Rectal smooth muscle tissue (tissue), 1 donor: ENCODE measurements around the gene TLE6.
"Not testable (repeated sequence)": the region's sequence is repeated elsewhere in the genome, so short reads cannot be mapped to it uniquely, and the experiment has no call there.

Experiments
- H3K27ac ChIP-seq: one replicate; pipeline ENCODE4 v1.7.0; 2013; ENCODE audit warnings: low read depth, low read length, inconsistent platforms
- H3K27me3 ChIP-seq: one replicate; pipeline ENCODE4 v1.7.0; 2013; ENCODE audit warnings: low read length; ENCODE audit not compliant: control insufficient read depth, insufficient read depth
- H3K36me3 ChIP-seq: one replicate; pipeline ENCODE4 v1.7.0; 2013; ENCODE audit warnings: low read length; ENCODE audit not compliant: control insufficient read depth, insufficient read depth
- H3K4me1 ChIP-seq: one replicate; pipeline ENCODE4 v1.7.0; 2013; ENCODE audit warnings: low read length; ENCODE audit not compliant: control insufficient read depth, insufficient read depth
- H3K4me3 ChIP-seq: one replicate; pipeline ENCODE4 v1.7.0; 2013; ENCODE audit warnings: low read length
- H3K9ac ChIP-seq: one replicate; pipeline ENCODE4 v1.7.0; 2013; ENCODE audit warnings: low read length

TLE6 gene

GRCh38 chr19:2977001-2977745 is at the start of gene TLE6:
Gene TLE6 (plus strand): TSS chr19:2977564. CDS start chr19:2978234, 670 bp downstream.
- no peaks in the 10 kb centered on the region for H3K36me3 ChIP-seq
- peak within 1 kb of the TSS; percentile 87 for H3K4me3 ChIP-seq
- H3K27ac ChIP-seq = no peak within 1 kb of the TSS
- no peaks in the 10 kb centered on the region for H3K4me1 ChIP-seq
- no peaks in the 10 kb centered on the region for H3K27me3 ChIP-seq
- peak within 1 kb of the TSS; percentile 51 for H3K9ac ChIP-seq

GRCh38 chr19:2933490-2933910 is 43.9 kb upstream of the TLE6 start:
- no peaks in the 10 kb centered on the region for H3K27me3 ChIP-seq
- no peaks in the 10 kb centered on the region for H3K4me1 ChIP-seq
- H3K9ac ChIP-seq = no peak overlapping the region
- H3K27ac ChIP-seq = no peak overlapping the region
- no peak overlapping the region for H3K4me3 ChIP-seq
- peaks cover 28% of the 10 kb centered on the region for H3K36me3 ChIP-seq

- not testable (repeated sequence) for H3K4me1 ChIP-seq, H3K9ac ChIP-seq, H3K27me3 ChIP-seq, H3K4me3 ChIP-seq, H3K27ac ChIP-seq
- peaks cover 33% of the 10 kb centered on the region for H3K36me3 ChIP-seq
These were observed 41.5 kb upstream of the TLE6 start for GRCh38 chr19:2935863-2936262.

GRCh38 chr19:2942928-2943640 is 34.3 kb upstream of the TLE6 start:
- H3K27ac ChIP-seq = no peak overlapping the region
- H3K4me1 ChIP-seq = peaks cover 5% of the 10 kb centered on the region
- H3K27me3 ChIP-seq = no peaks in the 10 kb centered on the region
- no peak overlapping the region for H3K9ac ChIP-seq
- no peak overlapping the region for H3K4me3 ChIP-seq
- H3K36me3 ChIP-seq = peaks cover 7% of the 10 kb centered on the region

GRCh38 chr19:2944403-2944774 is 33.0 kb upstream of the TLE6 start:
- H3K36me3 ChIP-seq = peaks cover 3% of the 10 kb centered on the region
- H3K4me3 ChIP-seq = peak overlapping the region; percentile 81
- H3K27me3 ChIP-seq = no peaks in the 10 kb centered on the region
- peak overlapping the region; percentile 97 for H3K27ac ChIP-seq
- peak overlapping the region; percentile 29 for H3K9ac ChIP-seq
- peaks cover 5% of the 10 kb centered on the region for H3K4me1 ChIP-seq

GRCh38 chr19:2944775-2945574 is 32.4 kb upstream of the TLE6 start, which contains the start of gene ZNF77:
Gene ZNF77 (minus strand): TSS chr19:2944971. CDS start chr19:2944840, 131 bp downstream.
- H3K9ac ChIP-seq = peak within 1 kb of the TSS; percentile 73
- no peaks in the 10 kb centered on the region for H3K36me3 ChIP-seq
- H3K4me1 ChIP-seq = peaks cover 11% of the 10 kb centered on the region
- H3K27ac ChIP-seq = peak within 1 kb of the TSS; percentile 97
- no peaks in the 10 kb centered on the region for H3K27me3 ChIP-seq
- peak within 1 kb of the TSS; percentile 92 for H3K4me3 ChIP-seq

GRCh38 chr19:2945575-2946184 is 31.7 kb upstream of the TLE6 start:
- no peak overlapping the region for H3K9ac ChIP-seq
- H3K36me3 ChIP-seq = no peaks in the 10 kb centered on the region
- peaks cover 11% of the 10 kb centered on the region for H3K4me1 ChIP-seq
- peak overlapping the region; percentile 92 for H3K4me3 ChIP-seq
- H3K27me3 ChIP-seq = no peaks in the 10 kb centered on the region
- peak overlapping the region; percentile 97 for H3K27ac ChIP-seq

- no peaks in the 10 kb centered on the region for H3K36me3 ChIP-seq
- H3K4me1 ChIP-seq = peaks cover 9% of the 10 kb centered on the region
- peak overlapping the region; percentile 83 for H3K9ac ChIP-seq
- H3K27me3 ChIP-seq = no peaks in the 10 kb centered on the region
- peak overlapping the region; percentile 98 for H3K27ac ChIP-seq
- peak overlapping the region; percentile 99 for H3K4me3 ChIP-seq
These were observed 27.5 kb upstream of the TLE6 start for GRCh38 chr19:2949939-2950285.

GRCh38 chr19:2950286-2951124 is 26.9 kb upstream of the TLE6 start:
- H3K4me3 ChIP-seq = peak overlapping the region; percentile 99
- no peaks in the 10 kb centered on the region for H3K36me3 ChIP-seq
- no peaks in the 10 kb centered on the region for H3K27me3 ChIP-seq
- peak overlapping the region; percentile 98 for H3K27ac ChIP-seq
- H3K9ac ChIP-seq = peak overlapping the region; percentile 83
- peaks cover 9% of the 10 kb centered on the region for H3K4me1 ChIP-seq

- peaks cover 9% of the 10 kb centered on the region for H3K4me1 ChIP-seq
- no peaks in the 10 kb centered on the region for H3K27me3 ChIP-seq
- H3K4me3 ChIP-seq = peak overlapping the region; percentile 44
- no peak overlapping the region for H3K27ac ChIP-seq
- no peak overlapping the region for H3K9ac ChIP-seq
- H3K36me3 ChIP-seq = no peaks in the 10 kb centered on the region
These were observed 24.3 kb upstream of the TLE6 start for GRCh38 chr19:2952953-2953481.

GRCh38 chr19:2957160-2957559 is 20.2 kb upstream of the TLE6 start:
- no peak overlapping the region for H3K9ac ChIP-seq

More at GRCh38 chr19:2957160-2957559, 20.2 kb upstream of the TLE6 start:
- Histone ChIP-seq H3K4me3 (no peak overlapping the region), H3K27me3 (no peaks in the 10 kb centered on the region), H3K36me3 (no peaks in the 10 kb centered on the region), H3K4me1 (peaks cover 3% of the 10 kb centered on the region), H3K27ac (no peak overlapping the region)
